HepG2 (cell line): ENCODE data around the gene ARL4D. TPM values are rescaled to one million over a fixed set of nuclear protein-coding genes. Genes with fewer than 3 reads are reported as not detected.
A peak's percentile ranks its signal among the peaks of the same experiment; 100 is the strongest.

Experiments
- ARHGAP35 ChIP-seq: sonication (generic); formaldehyde crosslinking; IDR thresholded peaks from 2 replicates; pipeline ENCODE4 v1.9.0; 2022; ENCODE audit warnings: mild to moderate bottlenecking, inconsistent platforms, moderate library complexity, missing genetic modification reagents, borderline replicate concordance
- CBFB ChIP-seq: sonication (generic); formaldehyde crosslinking; IDR thresholded peaks from 2 replicates; pipeline ENCODE4 v1.4.0; 2020; ENCODE audit warnings: missing genetic modification reagents
- FOXK2 ChIP-seq: fragments of 450-650 bp; IDR thresholded peaks from 2 replicates; pipeline ENCODE4 v1.6.1; 2016
- HNRNPK ChIP-seq: fragments of 200-400 bp; formaldehyde crosslinking; IDR thresholded peaks from 2 replicates; pipeline ENCODE4 v1.6.1; 2018; ENCODE audit warnings: low read length, low read depth, moderate library complexity, mild to moderate bottlenecking; ENCODE audit not compliant: poor library complexity, severe bottlenecking
- KDM3A ChIP-seq: IDR thresholded peaks from 2 replicates; pipeline ENCODE4 v1.6.1; 2018; ENCODE audit warnings: low read depth, missing compliant biosample characterization
- KDM5A ChIP-seq: fragments of 200-600 bp; sonication (generic); IDR thresholded peaks from 2 replicates; pipeline ENCODE4 v1.7.0; 2018; ENCODE audit warnings: antibody characterized with exemption, mild to moderate bottlenecking, low read length, borderline replicate concordance
- MED13 ChIP-seq: sonication (generic); formaldehyde crosslinking; IDR thresholded peaks from 2 replicates; pipeline ENCODE4 v1.5.0; 2020; ENCODE audit warnings: missing genetic modification reagents
- MEF2D ChIP-seq: sonication (generic); formaldehyde crosslinking; IDR thresholded peaks from 2 replicates; pipeline ENCODE4 v1.5.1; 2020; ENCODE audit warnings: mild to moderate bottlenecking, missing genetic modification reagents
- MIXL1 ChIP-seq: IDR thresholded peaks from 2 replicates; pipeline ENCODE4 v1.6.1; 2016
- NFYB ChIP-seq: sonication (generic); formaldehyde crosslinking; IDR thresholded peaks from 2 replicates; pipeline ENCODE4 v1.4.0; 2020; ENCODE audit warnings: missing genetic modification reagents
- NONO ChIP-seq, 2 experiments: fragments of 450-650 bp in 1 of 2; sonication (generic) in 1 of 2; formaldehyde crosslinking in 1 of 2; IDR thresholded peaks in 1 of 2; conservative IDR thresholded peaks in 1 of 2; 2 replicates each; pipeline versions ENCODE4 v1.6.1 to v1.8.0; 2017 to 2022; ENCODE audit warnings: mild to moderate bottlenecking in 1 of 2, missing genetic modification reagents in 1 of 2, moderate library complexity in 1 of 2
- NR2C2 ChIP-seq: sonication (generic); formaldehyde crosslinking; IDR thresholded peaks from 2 replicates; pipeline ENCODE4 v1.4.0; 2020; ENCODE audit warnings: missing genetic modification reagents, mild to moderate bottlenecking, moderate library complexity, borderline replicate concordance
- PAWR ChIP-seq: sonication (generic); formaldehyde crosslinking; IDR thresholded peaks from 2 replicates; pipeline ENCODE4 v1.4.0; 2020; ENCODE audit warnings: missing genetic modification reagents, mild to moderate bottlenecking, borderline replicate concordance
- PITX1 ChIP-seq: sonication (generic); formaldehyde crosslinking; IDR thresholded peaks from 2 replicates; pipeline ENCODE4 v1.5.1; 2020; ENCODE audit warnings: mild to moderate bottlenecking, missing genetic modification reagents
- SAFB2 ChIP-seq: sonication (generic); formaldehyde crosslinking; IDR thresholded peaks from 2 replicates; pipeline ENCODE4 v1.5.1; 2020; ENCODE audit warnings: missing genetic modification reagents, low read depth, mild to moderate bottlenecking, borderline replicate concordance
- SP4 ChIP-seq: sonication (generic); formaldehyde crosslinking; IDR thresholded peaks from 2 replicates; pipeline ENCODE4 v1.8.1; 2023; ENCODE audit warnings: mild to moderate bottlenecking, missing genetic modification reagents
- SP5 ChIP-seq: IDR thresholded peaks from 2 replicates; pipeline ENCODE4 v1.6.1; 2016; ENCODE audit warnings: low read depth, borderline replicate concordance
- TAF15 ChIP-seq: fragments of 200-400 bp; formaldehyde crosslinking; IDR thresholded peaks from one replicate; pipeline ENCODE4 v1.6.1; 2018; ENCODE audit warnings: mild to moderate bottlenecking, low read depth, low read length; ENCODE audit not compliant: poor library complexity, severe bottlenecking
- TOPORS ChIP-seq: sonication (generic); formaldehyde crosslinking; IDR thresholded peaks from 2 replicates; pipeline ENCODE4 v1.8.0; 2023; ENCODE audit warnings: mild to moderate bottlenecking, missing genetic modification reagents
- ZFP90 ChIP-seq: sonication (generic); formaldehyde crosslinking; IDR thresholded peaks from 2 replicates; pipeline ENCODE4 v1.8.0; 2022; ENCODE audit warnings: missing genetic modification reagents, mild to moderate bottlenecking, inconsistent platforms, borderline replicate concordance
- ZNF101 ChIP-seq: sonication (generic); formaldehyde crosslinking; IDR thresholded peaks from 2 replicates; pipeline ENCODE4 v1.4.0; 2020; ENCODE audit warnings: mild to moderate bottlenecking, low read depth, missing genetic modification reagents, borderline replicate concordance
- ZNF17 ChIP-seq: sonication (generic); formaldehyde crosslinking; IDR thresholded peaks from 2 replicates; pipeline ENCODE4 v1.5.0; 2020; ENCODE audit warnings: mild to moderate bottlenecking, missing genetic modification reagents
- ZNF335 ChIP-seq: sonication (generic); formaldehyde crosslinking; IDR thresholded peaks from 2 replicates; pipeline ENCODE4 v1.4.0; 2020; ENCODE audit warnings: missing genetic modification reagents
- ZNF431 ChIP-seq: sonication (generic); formaldehyde crosslinking; IDR thresholded peaks from 2 replicates; pipeline ENCODE4 v1.9.0; 2022; ENCODE audit warnings: missing genetic modification reagents, low read depth, mild to moderate bottlenecking, borderline replicate concordance
- ZNF563 ChIP-seq: sonication (generic); formaldehyde crosslinking; IDR thresholded peaks from 2 replicates; pipeline ENCODE4 v1.8.0; 2022; ENCODE audit warnings: mild to moderate bottlenecking, moderate library complexity, missing genetic modification reagents
- ZNF614 ChIP-seq: IDR thresholded peaks from 2 replicates; pipeline ENCODE4 v1.6.1; 2018; ENCODE audit warnings: missing biosample characterization, missing genetic modification reagents, inconsistent platforms, borderline replicate concordance
- ZNF713 ChIP-seq: sonication (generic); formaldehyde crosslinking; IDR thresholded peaks from 2 replicates; pipeline ENCODE4 v1.4.0; 2020; ENCODE audit warnings: mild to moderate bottlenecking, missing genetic modification reagents
- ZNF766 ChIP-seq: sonication (generic); formaldehyde crosslinking; IDR thresholded peaks from 2 replicates; pipeline ENCODE4 v1.5.0; 2020; ENCODE audit warnings: missing genetic modification reagents, borderline replicate concordance
- ZSCAN25 ChIP-seq: sonication (generic); formaldehyde crosslinking; IDR thresholded peaks from 2 replicates; pipeline ENCODE4 v1.8.0; 2022; ENCODE audit warnings: mild to moderate bottlenecking, missing genetic modification reagents
- polyA plus RNA-seq, 8 experiments: library from polyadenylated mRNA; depleted of rRNA in 3 of 8; stranded (reverse) in 7 of 8; unstranded in 1 of 8; fragments of >200 nt; fragmentation: Illumina TruSeq in 4 of 8; extraction: Trizol in 4 of 8; gene quantifications; 2 replicates each; pipeline versions ENCODE4 v1.2.1 to v1.2.3, GENCODE V29; 2011 to 2016; ENCODE audit warnings: low read depth in 4 of 8, missing spikeins in 1 of 8, mixed read lengths in 1 of 8; ENCODE audit not compliant: insufficient read depth in 1 of 8
- total RNA-seq, 5 experiments: library from RNA; depleted of rRNA; stranded (reverse); fragments of >200 nt; fragmentation: Illumina TruSeq; extraction: Trizol; gene quantifications; 2 replicates each; pipeline ENCODE4 v1.2.3, GENCODE V29; 2016; ENCODE audit warnings: low read depth in 1 of 5
- TF ChIP-seq, protein P1 (sequence below): sonication (generic); formaldehyde crosslinking; IDR thresholded peaks from 2 replicates; pipeline ENCODE4 v1.4.0; 2020; ENCODE audit warnings: missing genetic modification reagents, mild to moderate bottlenecking, borderline replicate concordance

The ARL4D gene
- total and polyA plus RNA-seq, 2 of the 13 experiments (the other 11 are each of a cell fraction or from before 2014, with no cell fraction given) = 9.0 to 25.9 TPM

- TF ChIP-seq TOPORS (CRISPR knock-in tag) (peak; percentile 90; the same call in 1 of the 2 replicates), SP5 (CRISPR knock-in tag) (peak; percentile 52; the same call in 1 of the 2 replicates), NR2C2 (no peak; the same call in none of the 2 replicates), KDM3A (CRISPR knock-in tag) (peak; percentile 85), NFYB (CRISPR knock-in tag) (peak; percentile 74), MIXL1 (peak; percentile 88), ARHGAP35 (CRISPR knock-in tag) (peak; percentile 90), ZNF431 (0 out of 2 replicates have a peak, but pooled peaks have one; percentile 33), HNRNPK (peak; percentile 69), MED13 (CRISPR knock-in tag) (no peak), CBFB (peak; percentile 73; the same call in 1 of the 2 replicates), ZNF335 (CRISPR knock-in tag) (no peak), KDM5A (no peak; the same call in 1 of the 2 replicates), MEF2D (CRISPR knock-in tag) (peak; percentile 86), ZNF563 (CRISPR knock-in tag) (peak; percentile 94), ZNF101 (0 out of 2 replicates have a peak, but pooled peaks have one; percentile 27), ZFP90 (CRISPR knock-in tag) (peak; percentile 89), SP4 (peak; percentile 88), ZNF614 (CRISPR knock-in tag) (peak; percentile 55; the same call in 1 of the 2 replicates), ZNF17 (CRISPR knock-in tag) (peak; percentile 85; the same call in 1 of the 2 replicates), TAF15 (peak; percentile 72), PITX1 (CRISPR knock-in tag) (peak; percentile 75; the same call in 1 of the 2 replicates), FOXK2 (no peak), NONO (IDR thresholded peaks at IDR 0.05) (no peak), NONO (CRISPR knock-in tag; conservative IDR thresholded peaks at IDR 0.05) (peak; percentile 91), ZSCAN25 (CRISPR knock-in tag) (peak; percentile 67; the same call in 1 of the 2 replicates), ZNF713 (no peak), PAWR (CRISPR knock-in tag) (0 out of 2 replicates have a peak, but pooled peaks have one; percentile 62), SAFB2 (CRISPR knock-in tag) (peak; percentile 94), ZNF766 (0 out of 2 replicates have a peak, but pooled peaks have one; percentile 62)
- TF ChIP-seq, protein P1, sequence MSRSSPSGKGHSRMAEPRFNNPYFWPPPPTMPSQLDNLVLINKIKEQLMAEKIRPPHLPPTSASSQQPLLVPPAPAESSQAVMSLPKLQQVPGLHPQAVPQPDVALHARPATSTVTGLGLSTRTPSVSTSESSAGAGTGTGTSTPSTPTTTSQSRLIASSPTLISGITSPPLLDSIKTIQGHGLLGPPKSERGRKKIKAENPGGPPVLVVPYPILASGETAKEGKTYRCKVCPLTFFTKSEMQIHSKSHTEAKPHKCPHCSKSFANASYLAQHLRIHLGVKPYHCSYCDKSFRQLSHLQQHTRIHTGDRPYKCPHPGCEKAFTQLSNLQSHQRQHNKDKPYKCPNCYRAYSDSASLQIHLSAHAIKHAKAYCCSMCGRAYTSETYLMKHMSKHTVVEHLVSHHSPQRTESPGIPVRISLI = peak; percentile 68
Observed at GRCh38 chr17:43398724-43399595, at the start of gene ARL4D (continued).
